A549 (cell line): ENCODE measurements around the gene WASHC2C.

Source experiments
- CTCF ChIP-seq: fragments of >200 bp; sonication (Bioruptor Twin); formaldehyde crosslinking; IDR thresholded peaks from 3 replicates; pipeline ENCODE4 v1.5.1; 2016
- PHF8 ChIP-seq: fragments of 200-600 bp; sonication (generic); IDR thresholded peaks from 2 replicates; pipeline ENCODE4 v1.6.1; 2016; ENCODE audit warnings: low read depth, mild to moderate bottlenecking, antibody characterized with exemption, moderate library complexity, borderline replicate concordance
- TF ChIP-seq, protein P1 (sequence below): fragments of 200-600 bp; sonication (generic); IDR thresholded peaks from 2 replicates; pipeline ENCODE4 v1.6.1; 2016; ENCODE audit warnings: antibody characterized with exemption, mild to moderate bottlenecking, moderate library complexity

DNA sequence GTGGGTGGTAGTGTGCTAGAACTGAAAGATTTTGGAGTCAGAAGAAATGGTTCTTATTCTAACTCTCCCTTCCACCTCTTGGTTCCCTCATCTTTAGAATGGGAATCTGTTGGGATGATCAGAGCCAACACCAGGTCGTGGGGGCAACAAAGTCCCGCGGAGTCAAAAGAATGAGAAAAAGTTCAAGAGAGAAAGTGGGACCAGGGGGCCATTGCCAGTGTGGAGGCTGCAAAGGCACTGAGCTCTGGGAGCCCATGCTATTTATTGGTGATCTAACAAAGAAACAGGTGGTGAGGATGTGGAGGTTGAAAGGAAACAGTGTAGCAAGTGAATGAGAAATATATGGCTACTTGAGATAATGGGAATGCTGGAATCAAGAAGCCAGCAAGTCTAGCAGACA, 90.8 kb downstream of the WASHC2C start:
- TF ChIP-seq CTCF (no peak), PHF8 (no peak)
- TF ChIP-seq, protein P1, sequence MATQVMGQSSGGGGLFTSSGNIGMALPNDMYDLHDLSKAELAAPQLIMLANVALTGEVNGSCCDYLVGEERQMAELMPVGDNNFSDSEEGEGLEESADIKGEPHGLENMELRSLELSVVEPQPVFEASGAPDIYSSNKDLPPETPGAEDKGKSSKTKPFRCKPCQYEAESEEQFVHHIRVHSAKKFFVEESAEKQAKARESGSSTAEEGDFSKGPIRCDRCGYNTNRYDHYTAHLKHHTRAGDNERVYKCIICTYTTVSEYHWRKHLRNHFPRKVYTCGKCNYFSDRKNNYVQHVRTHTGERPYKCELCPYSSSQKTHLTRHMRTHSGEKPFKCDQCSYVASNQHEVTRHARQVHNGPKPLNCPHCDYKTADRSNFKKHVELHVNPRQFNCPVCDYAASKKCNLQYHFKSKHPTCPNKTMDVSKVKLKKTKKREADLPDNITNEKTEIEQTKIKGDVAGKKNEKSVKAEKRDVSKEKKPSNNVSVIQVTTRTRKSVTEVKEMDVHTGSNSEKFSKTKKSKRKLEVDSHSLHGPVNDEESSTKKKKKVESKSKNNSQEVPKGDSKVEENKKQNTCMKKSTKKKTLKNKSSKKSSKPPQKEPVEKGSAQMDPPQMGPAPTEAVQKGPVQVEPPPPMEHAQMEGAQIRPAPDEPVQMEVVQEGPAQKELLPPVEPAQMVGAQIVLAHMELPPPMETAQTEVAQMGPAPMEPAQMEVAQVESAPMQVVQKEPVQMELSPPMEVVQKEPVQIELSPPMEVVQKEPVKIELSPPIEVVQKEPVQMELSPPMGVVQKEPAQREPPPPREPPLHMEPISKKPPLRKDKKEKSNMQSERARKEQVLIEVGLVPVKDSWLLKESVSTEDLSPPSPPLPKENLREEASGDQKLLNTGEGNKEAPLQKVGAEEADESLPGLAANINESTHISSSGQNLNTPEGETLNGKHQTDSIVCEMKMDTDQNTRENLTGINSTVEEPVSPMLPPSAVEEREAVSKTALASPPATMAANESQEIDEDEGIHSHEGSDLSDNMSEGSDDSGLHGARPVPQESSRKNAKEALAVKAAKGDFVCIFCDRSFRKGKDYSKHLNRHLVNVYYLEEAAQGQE = no peak
